HL-60 (cell line): ENCODE measurements around the gene SLC28A1.

Source experiments
- CTCF ChIP-seq: IDR thresholded peaks from one replicate; pipeline ENCODE4 v1.5.1; 2011; ENCODE audit warnings: low read length, control low read depth, inconsistent platforms; ENCODE audit not compliant: insufficient read depth
- POLR2AphosphoS5 ChIP-seq: IDR thresholded peaks from 2 replicates; pipeline ENCODE4 v1.6.1; 2012; ENCODE audit warnings: low read depth
- REST ChIP-seq: IDR thresholded peaks from 2 replicates; pipeline ENCODE4 v1.6.1; 2012; ENCODE audit warnings: low read depth; ENCODE audit not compliant: insufficient replicate concordance
- SPI1 ChIP-seq: IDR thresholded peaks from 2 replicates; pipeline ENCODE4 v1.6.1; 2012; ENCODE audit warnings: low read depth, mild to moderate bottlenecking, borderline replicate concordance

DNA sequence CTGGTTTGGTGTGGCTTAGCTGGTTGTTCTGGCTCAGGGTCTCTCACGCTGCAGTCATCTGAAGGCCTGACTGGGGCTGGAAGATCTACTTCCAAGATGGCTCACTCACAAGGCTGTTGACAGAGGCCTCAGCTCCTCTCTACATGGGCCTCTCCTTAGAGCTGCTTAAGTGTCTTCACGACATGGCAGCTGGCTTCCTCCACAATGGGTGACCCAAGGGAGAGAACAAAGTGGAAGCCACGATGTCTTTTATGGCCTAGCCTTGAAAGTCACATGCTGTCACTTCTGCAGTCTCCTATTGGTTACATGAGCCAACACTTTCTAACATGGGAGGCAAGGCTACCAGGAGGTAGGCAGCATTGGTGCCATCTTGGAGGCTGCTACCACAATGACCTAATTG lies 83.8 kb downstream of the SLC28A1 start:
- TF ChIP-seq POLR2AphosphoS5, result no peak
- no peak for TF ChIP-seq CTCF
- no peak for TF ChIP-seq REST
- TF ChIP-seq SPI1, result no peak
